HG02870 (cell line): Measurements from ENCODE around the gene LSP1.

Experiments used
- ATAC-seq: cut with Tn5 transposase; IDR thresholded peaks from one replicate; pipeline ENCODE4 v1.9.1; 2021; ENCODE audit warnings: mild to moderate bottlenecking, moderate library complexity; ENCODE audit not compliant: unreplicated experiment

LSP1 gene

DNA sequence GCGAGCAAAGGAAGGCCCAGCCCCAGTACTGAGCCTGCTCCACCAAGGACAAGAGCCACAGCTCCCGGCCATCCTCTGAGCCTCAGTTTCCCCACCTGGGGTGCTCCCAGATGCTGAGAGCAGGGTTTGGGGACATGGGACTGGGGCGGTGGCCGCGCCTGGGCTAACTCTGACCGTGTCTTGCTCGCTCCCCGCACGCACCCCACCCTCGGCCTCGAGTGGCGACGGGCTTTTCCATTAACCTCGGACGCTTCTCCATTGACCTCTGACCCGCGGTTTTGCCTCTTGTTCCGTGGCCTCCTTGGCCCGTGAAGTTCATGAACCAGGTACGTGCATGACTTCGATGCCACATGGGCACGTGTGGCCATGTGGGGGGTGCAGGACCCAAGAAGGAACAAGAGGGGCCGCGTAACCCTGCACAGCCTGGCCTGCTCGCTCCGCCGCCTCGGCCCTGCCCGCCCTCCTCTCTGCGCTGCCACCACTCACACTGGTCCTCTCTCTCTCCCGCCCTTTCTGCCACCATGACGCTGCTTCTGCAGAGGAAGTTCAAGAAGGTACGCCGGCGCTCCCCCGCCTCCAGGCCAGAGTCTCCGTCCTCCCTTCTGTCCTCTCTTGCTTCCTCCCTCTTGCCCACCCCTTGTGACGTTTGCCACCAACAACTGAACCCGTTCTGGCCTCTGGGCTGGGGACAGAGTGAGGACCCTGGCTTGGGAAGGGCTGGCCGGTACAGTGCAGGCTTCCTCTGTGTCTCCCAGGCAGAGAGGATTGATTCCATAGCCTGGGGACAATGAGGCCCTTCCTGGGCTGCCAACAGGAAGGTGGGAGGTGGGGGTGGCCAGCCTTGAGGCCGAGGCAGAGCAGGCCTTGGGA is 73.5 kb downstream of the LSP1 start:
- ATAC-seq: no peak

DNA sequence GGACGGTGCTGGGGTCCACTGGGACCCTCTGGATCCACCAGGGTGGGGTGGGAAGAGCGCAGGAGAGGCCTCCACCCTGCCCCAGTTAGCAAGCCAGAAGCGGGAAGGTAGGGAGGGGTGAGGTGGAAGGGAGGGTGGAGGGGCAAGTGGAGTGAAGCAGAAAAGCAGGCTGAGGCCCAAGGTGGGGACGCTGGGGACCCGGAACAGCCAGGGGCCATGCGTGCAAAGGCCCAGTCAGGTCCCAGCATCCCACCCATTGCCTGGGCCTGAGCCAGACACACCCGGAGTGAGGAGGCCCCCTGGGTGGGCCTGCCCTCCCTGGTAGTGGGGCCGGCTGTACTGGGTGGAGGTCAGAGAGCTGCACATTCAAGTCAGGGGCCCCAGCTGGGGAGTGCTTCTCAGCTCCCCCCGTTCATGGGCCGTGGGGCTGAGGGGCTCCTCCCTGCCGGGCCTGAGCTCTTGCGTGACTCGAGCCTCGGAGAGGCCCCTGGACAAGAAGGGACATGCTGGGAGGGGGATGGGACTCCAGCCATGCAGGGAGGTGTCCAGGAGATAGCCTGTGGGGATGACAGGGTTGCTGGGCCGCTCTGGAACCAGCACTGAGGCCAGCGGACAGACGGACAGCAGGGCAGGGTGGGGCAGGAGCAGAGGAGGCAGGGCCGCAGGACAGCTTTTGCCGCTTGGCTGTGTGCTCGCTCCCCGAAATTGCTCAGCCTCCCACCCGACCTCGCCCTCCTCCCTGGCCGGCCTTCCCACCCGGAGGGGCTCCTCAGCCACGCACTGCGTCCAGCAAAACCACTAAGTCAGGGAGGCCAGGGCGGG is 74.4 kb downstream of the LSP1 start:
- ATAC-seq: no peak

DNA sequence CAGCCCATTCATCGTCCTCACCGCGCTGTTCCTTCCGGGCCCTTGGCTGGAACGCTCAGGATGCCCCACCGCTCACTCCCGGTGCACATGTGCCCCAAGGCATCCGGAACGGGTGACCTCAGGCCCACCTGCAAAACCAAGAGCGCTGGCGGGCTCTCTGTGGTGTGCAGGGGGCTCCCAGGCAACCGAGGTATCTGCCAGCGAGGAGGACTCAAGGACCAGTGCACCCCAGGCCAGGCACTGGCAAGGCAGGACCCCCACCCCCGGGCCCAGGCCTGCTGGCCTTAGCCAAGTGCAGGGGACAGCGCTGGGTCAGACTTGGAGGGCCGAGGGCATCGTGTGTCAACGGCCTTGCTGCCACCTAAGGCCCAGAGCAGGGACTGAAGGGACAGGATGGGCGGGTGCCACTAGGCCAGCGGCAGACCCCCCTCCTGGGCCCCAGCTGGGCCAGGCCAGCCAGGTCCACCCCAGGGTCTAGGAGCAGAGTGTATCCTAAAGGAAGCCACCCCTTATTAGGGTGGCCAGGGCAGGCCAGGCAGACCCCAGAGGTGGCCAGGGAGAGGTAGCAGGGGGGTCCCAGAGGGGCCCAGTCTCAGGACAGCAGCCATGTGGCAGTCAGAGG is 75.1 kb downstream of the LSP1 start:
- ATAC-seq: no peak

DNA sequence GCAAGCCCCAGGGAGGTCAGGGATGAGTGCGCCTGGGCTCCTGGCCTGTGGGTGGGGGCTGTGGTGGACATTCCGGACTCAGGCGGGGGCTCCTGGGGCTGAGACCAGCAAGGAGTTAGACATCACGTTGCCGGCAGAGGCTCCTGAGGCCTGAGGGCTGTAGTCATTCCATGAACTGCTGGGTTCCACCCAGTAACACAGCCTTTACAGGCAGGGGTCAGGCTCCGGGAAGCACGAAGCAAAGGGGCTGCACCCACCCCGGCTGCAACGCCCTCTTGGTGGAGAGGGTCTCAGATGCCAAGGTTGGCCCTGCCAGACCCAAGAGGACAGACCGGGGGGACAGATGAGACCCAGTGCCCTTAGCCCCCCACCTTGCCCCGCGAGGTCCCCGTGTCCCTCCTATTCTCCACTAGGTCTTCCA is 75.6 kb downstream of the LSP1 start:
- no peak for ATAC-seq

DNA sequence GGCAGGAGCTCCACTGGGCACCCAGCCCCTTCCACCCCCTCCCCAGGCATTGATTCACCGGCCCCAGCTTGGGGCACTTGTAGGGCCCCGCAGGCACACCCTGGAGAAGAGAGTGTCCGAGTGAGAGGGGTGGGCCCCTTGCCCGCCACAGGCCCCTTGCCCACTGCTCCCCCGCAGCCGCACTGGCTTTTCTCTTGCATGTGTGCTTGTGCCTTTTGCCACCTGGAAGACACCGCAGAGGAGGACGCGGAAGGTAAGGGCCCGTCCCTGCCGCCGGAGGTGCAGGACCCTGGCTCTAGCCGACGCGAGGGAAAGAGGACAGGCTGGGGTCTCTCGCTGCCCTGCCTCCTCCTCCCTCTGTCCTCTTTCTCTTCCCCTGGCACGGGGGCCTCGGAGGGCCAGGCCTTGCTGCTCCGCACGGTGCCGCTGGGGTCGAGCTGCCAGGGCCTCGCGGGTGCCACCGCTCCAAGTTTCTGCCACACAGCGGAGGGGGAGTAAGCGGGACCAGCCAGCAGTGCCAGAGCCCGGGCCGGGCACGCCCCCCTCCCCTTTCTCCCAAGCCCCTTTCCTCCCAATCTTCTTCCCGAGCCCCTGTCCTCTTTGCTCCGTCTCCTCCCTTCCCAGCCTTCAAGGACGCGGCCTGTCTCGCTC is 76.1 kb downstream of the LSP1 start:
- no peak for ATAC-seq

DNA sequence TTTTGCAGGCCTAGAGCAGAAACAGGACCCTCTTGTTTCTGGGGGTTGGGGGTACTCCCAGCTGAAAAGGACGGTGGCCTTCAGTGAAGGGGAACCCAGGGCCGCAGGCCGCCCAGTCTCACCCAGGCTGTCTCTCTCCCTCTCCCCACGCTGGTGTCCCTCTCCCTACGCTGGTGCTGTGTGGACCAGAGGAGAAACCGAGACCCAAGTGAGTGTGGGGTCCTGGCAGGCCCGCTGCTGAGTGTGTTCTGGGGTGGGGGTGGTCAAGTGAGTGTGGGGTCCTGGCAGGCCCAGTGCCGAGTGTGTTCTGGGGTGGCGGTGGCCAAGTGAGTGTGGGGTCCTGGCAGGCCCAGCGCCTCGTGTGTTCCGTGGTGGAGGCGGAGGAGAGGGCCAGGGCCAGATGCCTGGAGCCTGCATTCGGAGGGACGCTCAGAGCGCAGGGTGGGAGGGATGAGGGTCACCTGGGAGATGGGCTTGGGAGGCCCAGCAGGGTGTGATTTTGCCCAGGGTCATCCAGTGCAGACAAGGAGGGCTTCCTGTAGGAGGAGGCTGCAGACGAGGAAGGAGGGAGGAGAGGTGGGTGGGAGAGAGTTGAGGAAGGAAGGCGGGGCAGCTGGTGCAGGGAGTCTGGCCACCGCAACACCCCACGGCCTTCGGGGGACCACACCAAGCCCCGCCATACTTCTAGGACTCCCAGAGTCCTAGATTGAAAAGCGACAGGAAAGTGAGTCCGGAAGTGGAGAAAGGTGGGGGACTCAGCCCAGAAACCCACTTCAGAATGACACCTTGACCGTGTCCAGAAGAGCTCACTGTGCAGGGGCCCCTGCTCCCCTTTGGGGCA is 77.0 kb downstream of the LSP1 start:
- no peak for ATAC-seq

DNA sequence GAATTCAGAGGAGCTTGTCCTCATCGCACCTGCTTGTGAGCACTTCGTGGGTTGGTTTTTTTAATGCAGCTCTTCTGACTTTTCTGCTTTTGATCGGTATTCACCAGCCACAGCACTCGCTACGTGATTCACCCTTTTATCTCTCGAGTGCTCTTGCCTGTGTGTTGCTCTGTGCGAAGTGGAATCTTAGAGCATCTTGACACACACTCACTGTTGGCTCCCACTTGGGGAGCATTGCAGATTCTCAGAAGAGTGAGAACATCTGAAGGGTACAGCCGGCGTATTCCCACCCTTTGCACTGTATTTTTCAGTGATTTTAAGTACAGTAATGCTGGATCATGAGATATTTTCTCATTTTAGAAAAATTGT is 77.6 kb downstream of the LSP1 start:
- no peak for ATAC-seq

DNA sequence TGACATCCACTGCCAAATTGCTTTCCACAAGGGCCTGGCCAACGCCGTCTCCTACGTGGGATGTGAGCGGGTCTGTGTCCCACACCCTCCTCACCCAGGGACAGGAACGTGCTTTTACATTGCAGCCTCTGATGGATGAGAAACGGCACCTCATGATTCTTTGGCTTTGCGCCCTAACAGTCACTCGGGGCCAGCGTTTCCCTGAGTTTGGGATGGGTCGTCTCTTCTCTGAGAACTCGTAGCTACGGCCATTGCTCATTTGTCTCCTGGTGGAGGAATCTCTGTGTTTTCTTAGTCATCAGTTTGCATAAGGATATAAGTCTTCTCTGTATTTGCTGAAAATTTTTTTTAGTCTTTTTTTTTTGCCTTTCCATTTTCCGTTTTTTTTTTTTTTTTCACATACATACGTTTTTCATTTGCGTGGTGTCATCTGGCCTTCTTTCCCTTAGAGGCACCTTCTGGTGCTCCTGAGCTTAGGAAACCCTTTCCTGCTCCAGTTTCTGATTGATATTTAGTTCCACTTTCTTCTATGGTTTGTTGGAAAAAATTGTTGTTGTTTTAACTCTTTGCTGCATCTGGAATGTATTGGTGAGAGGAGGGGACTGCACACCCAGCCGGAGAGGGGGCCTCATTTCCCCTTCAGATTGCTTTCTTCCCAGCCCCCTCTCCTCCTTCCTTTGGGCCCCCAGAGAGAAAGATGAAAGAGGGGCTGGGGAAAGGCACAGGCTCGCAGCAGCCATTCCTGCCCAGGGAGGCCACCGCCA is 78.6 kb downstream of the LSP1 start:
- ATAC-seq: no peak

DNA sequence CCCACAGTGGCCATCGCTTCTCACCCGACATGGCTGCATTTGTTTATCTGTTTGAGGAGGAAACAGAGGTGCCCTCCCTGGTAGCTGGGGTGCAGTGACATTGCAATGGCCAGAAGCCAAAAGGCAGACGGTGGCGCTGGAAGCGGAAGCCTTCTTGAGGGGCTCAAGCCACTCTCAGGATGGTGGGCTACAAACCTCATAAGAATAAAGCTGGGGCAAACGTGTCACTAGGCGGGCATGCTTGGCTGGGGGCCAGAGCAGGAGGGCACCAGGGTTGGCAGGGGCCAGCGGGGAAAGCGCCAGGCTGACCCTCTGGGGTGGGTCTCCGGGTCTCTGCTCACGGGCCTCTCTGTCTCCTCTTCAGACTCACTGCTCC is 79.2 kb downstream of the LSP1 start:
- no peak for ATAC-seq

DNA sequence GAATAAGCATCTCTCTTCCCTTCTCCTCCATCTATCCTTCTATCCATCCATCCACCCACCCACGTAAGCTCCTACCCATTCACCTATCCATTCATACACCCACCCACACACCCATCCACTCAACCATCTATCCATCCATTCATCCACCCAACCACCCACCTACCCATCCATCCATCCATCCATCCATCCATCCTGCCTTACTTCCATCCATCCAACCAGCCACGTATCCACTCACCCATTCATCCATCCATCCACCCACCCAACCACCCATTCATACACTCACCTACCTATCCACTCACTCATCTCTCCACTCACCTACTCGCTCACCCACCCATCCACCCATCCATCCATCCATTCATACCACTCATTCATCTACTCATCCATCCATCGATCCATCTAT is 79.8 kb downstream of the LSP1 start:
- no peak for ATAC-seq

DNA sequence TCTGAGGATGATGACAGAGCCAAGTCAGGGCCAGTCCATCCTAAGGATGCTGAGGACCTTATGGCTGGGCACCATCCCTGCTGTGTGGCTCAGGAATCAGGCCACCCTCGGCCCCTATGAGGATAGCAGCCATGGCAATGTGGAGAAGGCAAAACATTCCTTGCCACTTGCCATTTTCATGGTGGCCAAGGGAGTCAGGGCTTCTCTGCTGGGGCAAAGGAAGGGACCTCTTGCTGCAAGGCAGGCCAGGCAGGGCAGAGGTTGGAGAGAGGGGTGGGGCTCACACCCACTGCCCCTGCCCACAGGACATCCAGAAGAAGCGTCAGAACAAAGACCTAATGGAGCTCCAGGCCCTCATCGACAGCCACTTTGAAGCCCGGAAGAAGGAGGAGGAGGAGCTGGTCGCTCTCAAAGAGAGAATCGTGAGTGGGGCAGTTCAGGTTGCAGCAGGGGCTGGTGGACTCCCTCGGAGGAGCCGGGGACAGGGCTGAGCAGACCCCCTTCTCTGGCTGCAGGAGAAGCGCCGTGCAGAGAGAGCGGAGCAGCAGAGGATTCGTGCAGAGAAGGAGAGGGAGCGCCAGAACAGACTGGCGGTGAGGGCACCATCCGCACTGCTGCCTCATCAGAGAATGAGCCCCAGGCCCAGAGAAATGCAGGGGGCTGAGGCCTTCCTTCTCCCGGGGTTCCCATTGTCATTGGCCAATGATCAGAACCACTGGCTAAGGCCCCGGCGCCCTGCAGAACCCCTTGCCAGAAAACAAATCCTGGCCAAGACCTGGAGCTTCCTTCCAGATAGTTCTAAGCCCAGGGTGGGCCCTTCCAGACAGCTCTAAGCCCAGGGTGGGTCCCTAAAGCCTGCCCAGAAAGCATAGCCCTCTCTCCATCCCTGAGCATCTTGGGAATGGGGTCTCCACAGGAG is 80.8 kb downstream of the LSP1 start:
- no peak for ATAC-seq

DNA sequence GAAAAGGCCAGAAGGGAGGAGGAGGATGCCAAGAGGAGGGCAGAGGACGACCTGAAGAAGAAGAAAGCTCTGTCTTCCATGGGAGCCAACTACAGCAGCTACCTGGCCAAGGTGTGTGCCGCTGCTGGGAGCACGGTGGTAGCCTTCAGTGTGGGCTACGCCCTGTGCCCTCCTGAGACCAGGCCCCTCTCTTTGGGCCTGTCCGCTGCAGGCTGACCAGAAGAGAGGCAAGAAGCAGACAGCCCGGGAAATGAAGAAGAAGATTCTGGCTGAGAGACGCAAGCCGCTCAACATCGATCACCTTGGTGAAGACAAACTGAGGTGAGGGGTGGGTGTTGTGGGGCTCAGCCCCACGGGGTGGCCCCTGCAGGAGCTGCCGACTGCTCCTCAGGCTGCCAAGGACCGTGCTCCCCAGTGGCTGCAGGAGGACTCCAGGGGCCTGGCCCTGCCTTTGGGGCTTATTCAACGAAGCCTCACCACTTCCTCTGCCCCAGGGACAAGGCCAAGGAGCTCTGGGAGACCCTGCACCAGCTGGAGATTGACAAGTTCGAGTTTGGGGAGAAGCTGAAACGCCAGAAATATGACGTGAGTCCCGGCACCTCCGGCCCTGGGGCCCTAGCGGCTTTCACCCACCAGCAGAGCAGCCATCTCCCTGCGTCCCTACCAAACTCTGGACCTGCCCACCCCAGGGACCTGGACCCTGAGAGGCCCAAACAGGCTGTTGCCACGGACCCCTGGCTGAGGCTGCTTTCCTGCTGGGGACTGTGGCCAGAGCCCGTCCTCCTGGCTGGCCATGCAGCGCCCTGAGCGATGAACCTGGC is 81.7 kb downstream of the LSP1 start:
- ATAC-seq: no peak

DNA sequence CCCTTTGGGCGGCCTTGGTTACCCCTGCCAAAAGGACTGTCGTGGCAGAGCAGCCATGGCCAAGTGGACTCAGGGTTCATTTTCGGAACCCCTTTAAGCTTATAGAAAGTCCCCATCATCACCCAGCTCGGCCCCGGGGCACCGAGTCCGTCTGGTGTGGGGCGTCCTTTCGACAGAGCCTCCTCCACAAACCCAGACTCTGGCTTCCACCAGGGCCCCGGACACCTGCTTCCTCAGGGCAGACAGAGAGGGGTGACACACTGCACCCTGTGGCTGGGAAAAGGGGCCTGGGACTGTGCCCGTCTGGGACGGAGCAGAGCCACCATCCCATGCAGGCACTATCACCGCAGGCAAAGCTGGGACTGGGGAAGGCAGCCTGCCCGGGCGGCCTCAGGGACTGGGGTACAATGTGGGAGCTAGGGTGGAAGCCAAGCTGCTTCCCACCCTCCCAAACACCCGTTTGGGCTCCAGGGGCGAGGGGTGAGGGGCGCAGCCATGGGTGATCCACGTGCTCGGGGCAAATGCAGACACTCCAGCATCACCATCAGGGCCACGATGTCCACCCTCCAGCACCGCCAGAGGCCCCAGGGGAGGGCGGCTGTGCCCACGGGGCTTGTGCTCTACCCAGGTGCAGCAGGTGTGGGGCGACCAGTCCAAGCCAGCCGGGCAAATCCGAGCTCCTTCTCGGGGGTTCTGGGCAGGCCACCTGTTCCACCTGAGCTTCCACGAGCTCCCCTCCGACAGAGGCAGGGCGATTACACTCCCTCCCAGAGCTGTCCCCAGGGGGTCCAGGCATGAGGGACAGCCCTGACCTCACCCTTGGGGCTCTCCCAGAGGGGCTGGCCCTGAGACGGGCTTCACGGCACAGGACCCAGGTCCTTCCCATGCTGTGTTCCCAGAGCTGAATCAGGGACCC is 82.5 kb downstream of the LSP1 start:
- ATAC-seq: no peak

DNA sequence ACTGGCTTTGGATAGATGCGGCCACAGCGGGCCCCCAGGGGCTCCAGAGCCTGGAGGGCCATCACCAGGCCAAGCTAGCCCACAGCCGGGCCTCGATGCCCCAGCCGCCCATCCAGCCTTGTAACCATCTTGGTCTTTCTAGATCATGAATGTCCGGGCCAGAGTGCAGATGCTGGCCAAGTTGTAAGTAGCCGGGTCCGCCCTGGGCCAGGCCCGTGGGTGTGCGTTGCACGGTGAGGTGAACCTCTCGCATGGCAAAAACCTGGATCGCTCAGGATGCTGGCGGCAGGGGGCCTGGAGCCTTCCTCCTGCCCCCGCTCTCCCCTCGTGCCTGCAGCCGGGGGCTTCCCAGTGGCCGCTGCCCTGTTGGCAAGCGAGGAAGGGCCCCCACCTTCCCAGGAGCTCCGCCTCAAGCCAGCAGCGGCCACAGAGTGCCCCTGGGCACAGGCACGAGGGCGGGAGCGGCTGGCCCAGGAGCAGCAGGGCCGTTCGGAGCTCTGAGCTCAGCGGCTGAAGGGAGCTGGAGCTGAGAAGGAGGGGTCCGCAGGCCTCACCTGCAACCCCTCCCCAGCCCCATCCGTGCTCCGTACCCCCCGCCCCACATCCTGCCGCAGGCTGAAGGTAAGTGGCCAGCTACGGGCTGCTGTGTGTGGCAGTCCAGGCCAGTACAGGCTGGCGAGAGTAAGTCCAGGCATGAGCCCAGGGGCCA is 83.3 kb downstream of the LSP1 start:
- ATAC-seq: no peak

DNA sequence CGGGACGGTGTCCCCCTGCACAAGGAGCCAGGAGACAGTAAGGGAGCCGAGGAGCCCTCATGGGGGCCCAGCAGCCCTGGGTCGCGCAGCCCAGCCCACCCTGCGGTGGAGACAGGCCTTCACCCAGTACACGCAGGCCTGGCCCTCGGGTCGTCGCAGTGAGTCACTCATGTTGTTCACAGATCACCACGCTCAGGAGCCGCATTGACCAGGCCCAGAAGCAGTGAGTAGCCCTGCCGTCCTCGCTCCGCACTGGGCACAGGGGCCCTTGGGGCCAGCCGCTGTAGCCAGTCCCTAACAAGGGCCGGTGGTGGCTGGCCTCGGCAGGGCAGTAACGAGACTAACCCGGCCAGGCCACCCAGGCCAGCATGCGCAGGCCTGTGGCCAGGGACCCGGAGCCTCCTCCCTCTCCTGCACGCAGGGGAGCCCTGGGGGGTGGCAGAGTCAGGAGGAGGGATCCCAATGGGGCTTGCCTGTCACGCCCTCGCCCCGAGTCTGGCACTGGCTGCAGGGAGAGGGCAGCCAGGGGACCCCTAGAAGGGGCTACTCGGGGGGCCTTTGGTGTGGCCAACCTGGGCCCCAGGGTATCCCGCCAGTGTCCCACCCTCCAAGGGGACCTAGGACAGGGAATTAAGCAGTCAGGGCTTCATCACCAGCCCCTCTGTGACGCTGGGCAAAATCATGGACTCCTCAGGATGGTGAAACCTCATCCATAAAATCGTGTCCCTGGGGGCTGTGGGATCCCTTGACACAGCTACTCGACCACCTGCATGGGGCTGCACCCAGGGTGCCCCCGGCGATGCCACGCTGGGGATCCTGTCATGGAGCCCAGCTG is 84.1 kb downstream of the LSP1 start:
- no peak for ATAC-seq
